Activated naive CD8-positive, alpha-beta T cell treated with anti-CD3 and anti-CD28 coated beads, Interleukin-2, amount 10 ng/mL, durations not matched to agents 7 days and 5 days (primary cell): ENCODE measurements around the gene AGER. TPM values are rescaled to one million over a fixed set of nuclear protein-coding genes. Genes with fewer than 3 reads are reported as not detected.

Source experiments
- ATAC-seq: fragments of 150-1000 bp; cut with Tn5 transposase; one replicate; pipeline ENCODE4 v1.10.0; 2021; ENCODE audit warnings: low read depth, moderate library complexity
- POLR2A ChIA-PET: fragments of 350-600 bp; sonication (Branson Sonifier 250); formaldehyde crosslinking; loops from one replicate; lab custom pipeline; 2021; ENCODE audit warnings: antibody characterized with exemption; lab: Charles Lee
- DNase-seq: peaks from one replicate; pipeline ENCODE4 v3.0.0; 2021
- H3K27ac Mint-ChIP-seq: one replicate; pipeline ENCODE4 v1.8.0; 2022; ENCODE audit warnings: mild to moderate bottlenecking, mixed read lengths
- H3K27me3 Mint-ChIP-seq: one replicate; pipeline ENCODE4 v1.8.0; 2022; ENCODE audit warnings: mild to moderate bottlenecking, moderate library complexity, mixed read lengths
- H3K36me3 Mint-ChIP-seq: one replicate; pipeline ENCODE4 v1.8.0; 2021; ENCODE audit warnings: mild to moderate bottlenecking, mixed read lengths
- H3K4me1 Mint-ChIP-seq: one replicate; pipeline ENCODE4 v1.8.0; 2021; ENCODE audit warnings: mixed read lengths
- H3K4me3 Mint-ChIP-seq: one replicate; pipeline ENCODE4 v1.8.0; 2022; ENCODE audit warnings: mild to moderate bottlenecking, moderate library complexity, mixed read lengths
- H3K9me3 Mint-ChIP-seq: one replicate; pipeline ENCODE4 v1.8.0; 2021; ENCODE audit warnings: mixed read lengths
- microRNA-seq: library from miRNA; unstranded; fragments of <30 nt; microRNA quantifications from one replicate; pipeline ENCODE4 v1.2.0, GENCODE V29; 2022
- total RNA-seq, 2 experiments: library from RNA; stranded (reverse); gene quantifications; one replicate each; pipeline ENCODE4 v1.2.3, GENCODE V29; 2021

Gene AGER
- total RNA-seq, 2 experiments from 2014 or later: 47.4 to 52.3 TPM

DNA sequence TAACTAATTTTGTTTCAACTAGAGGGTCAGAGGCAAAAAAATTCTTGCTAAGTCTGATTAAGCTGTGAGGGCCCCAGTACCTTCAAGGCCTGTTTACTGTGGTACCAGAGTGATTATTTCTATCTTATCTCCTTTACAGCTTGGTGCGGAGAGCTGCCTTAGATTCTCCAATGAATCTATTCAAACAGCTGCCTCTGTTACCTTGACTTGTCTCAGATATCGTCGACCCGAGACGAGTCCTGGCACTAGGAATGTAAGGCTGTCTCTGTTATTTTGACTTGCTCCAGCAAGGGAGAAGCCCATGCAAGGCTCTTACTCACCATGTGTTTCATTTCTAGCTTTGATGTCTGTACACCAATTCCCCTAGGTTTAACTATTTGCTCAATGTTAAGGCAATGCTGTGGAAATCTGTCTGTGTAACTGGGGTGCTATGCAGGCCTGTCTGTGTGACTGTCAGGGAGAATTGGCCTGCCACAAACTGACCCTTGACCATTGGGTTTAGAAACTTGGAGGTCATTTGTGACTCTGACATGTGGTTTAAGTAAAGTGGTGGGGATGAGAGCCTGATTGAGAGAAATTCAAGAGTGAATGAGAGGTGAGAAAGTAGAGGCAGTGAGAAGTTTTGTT, 43.5 kb downstream of the AGER start:
- Mint-ChIP-seq H3K9me3 (no peaks in the 10 kb centered on the region), H3K4me3 (no peak overlapping the region), H3K27ac (no peak overlapping the region), H3K36me3 (no peaks in the 10 kb centered on the region), H3K27me3 (peaks cover 5% of the 10 kb centered on the region), H3K4me1 (no peaks in the 10 kb centered on the region)
- no peak for DNase-seq
- POLR2A ChIA-PET: no interaction called here
- no peak for ATAC-seq

DNA sequence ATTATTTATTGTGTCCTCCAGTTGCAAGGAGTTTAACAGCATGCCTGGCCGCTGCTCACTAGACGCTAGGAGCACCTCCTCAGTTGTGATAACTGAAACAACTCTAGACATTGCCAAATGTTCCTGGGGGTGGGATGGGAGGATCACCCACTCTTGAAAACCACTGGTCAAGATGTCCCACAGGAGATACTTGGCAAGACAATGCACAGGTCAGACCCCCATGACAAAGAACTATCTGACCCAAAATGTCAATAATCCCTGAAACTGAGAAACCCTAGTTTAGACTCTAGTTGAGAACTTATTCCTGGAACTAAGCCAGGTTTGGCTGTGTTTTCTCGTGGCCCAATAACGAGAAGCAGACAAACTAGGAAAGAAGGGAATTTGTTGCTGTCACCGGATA, 44.5 kb downstream of the AGER start:
- no peak overlapping the region for H3K4me3 Mint-ChIP-seq
- POLR2A ChIA-PET: no interaction called here
- H3K36me3 Mint-ChIP-seq: no peaks in the 10 kb centered on the region
- no peak for DNase-seq
- H3K27ac Mint-ChIP-seq: no peak overlapping the region
- H3K27me3 Mint-ChIP-seq: peaks cover 8% of the 10 kb centered on the region
- no peaks in the 10 kb centered on the region for H3K9me3 Mint-ChIP-seq
- no peak for ATAC-seq
- H3K4me1 Mint-ChIP-seq: no peaks in the 10 kb centered on the region

DNA sequence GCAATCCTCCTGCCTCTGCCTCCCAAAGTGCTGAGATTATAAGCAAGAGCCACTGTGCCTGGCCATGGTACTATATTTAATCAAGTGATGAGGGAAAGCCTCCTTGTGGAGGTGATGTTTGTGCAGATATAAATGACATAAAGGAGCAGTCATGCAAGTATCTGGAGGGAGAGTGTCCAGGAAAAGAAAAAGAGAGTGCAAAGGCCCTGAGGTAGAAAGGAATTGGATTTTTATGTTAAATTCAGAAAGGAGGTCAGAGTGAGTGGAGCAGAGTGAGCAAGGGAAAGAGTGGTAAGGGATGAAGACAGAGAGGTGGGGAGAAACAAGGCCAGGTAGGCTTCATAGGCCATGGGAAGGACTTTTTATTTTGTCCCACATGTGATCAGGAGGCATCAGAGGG, 46.6 kb downstream of the AGER start:
- Mint-ChIP-seq H3K27ac (no peak overlapping the region), H3K36me3 (no peaks in the 10 kb centered on the region), H3K4me3 (no peak overlapping the region), H3K4me1 (no peaks in the 10 kb centered on the region), H3K9me3 (no peaks in the 10 kb centered on the region), H3K27me3 (peaks cover 10% of the 10 kb centered on the region)
- ATAC-seq: no peak
- POLR2A ChIA-PET: no interaction called here
- no peak for DNase-seq

DNA sequence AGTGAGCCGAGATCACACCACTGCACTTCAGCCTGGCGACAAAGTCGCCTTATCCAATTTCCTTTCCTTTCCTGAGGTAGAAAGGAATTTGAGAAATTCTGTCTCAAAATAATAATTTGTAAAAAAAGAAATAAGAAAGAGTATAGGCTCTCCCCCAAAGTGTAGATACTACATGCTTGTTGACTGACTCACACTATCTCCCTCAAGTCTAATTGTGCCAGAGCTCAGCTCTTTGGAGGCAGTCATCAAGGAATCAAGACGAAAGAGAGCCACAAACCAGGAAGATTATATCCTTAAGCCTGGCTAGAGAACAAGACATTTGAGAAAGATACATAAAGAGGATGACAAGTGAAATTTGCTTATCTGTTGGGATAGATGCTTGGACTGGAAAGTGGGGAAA, 50.3 kb downstream of the AGER start:
- peaks cover 11% of the 10 kb centered on the region for H3K4me1 Mint-ChIP-seq
- peaks cover 7% of the 10 kb centered on the region for H3K27me3 Mint-ChIP-seq
- no peak for DNase-seq
- no peak overlapping the region for H3K4me3 Mint-ChIP-seq
- no peaks in the 10 kb centered on the region for H3K9me3 Mint-ChIP-seq
- POLR2A ChIA-PET: no interaction called here
- H3K27ac Mint-ChIP-seq: no peak overlapping the region
- ATAC-seq: no peak
- H3K36me3 Mint-ChIP-seq: no peaks in the 10 kb centered on the region

DNA sequence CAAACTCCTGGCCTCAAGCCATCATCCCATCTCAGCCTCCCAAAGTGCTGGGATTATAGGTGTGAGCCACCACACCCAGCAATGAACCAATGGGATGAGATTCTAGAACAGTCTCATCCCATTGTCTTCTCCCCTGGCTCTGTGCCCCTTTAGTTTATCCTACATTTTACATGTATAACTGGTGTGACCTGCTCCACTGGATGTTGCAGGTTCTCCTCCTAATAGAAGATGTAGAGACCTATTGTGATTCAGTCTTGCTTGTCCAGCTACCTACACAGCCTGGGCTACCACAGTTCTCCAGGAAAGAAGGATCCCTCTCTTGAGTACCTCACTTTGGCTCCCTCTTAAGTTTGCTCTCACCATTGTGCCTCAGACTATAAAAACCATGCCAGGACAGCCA, 51.9 kb downstream of the AGER start:
- Mint-ChIP-seq H3K27me3 (peaks cover 5% of the 10 kb centered on the region), H3K4me1 (peaks cover 20% of the 10 kb centered on the region), H3K36me3 (no peaks in the 10 kb centered on the region), H3K9me3 (no peaks in the 10 kb centered on the region), H3K4me3 (no peak overlapping the region), H3K27ac (no peak overlapping the region)
- ATAC-seq (no peak), DNase-seq (no peak)
- POLR2A ChIA-PET: no interaction called here

DNA sequence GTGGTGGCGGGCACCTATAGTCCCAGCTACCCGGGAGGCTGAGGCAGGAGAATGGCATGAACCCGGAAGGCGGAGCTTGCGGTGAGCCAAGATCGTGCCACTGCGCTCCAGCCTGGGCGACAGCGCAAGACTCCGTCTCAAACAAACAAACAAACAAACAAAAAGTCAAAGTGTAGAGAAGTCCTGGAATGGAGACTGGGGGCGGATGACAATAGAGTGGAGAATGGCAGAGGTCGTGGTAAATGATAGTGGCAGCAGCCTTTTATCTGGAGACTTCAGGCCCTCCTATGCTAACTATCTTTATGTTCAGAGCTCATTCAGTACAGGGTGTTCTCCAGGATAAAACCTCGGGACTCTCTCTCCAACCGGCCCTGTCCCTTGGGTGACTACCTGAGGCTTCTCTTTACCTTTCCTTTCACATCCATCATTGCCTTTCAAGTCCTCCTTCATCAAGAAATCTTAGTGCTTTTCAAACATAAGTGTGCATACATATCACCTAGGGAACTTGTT, 52.6 kb downstream of the AGER start:
- Mint-ChIP-seq H3K27me3 (peaks cover 5% of the 10 kb centered on the region), H3K36me3 (peaks cover 5% of the 10 kb centered on the region), H3K4me3 (peak overlapping the region; percentile 39), H3K9me3 (no peaks in the 10 kb centered on the region), H3K27ac (no peak overlapping the region), H3K4me1 (peaks cover 26% of the 10 kb centered on the region)
- ATAC-seq (no peak), DNase-seq (no peak)
- POLR2A ChIA-PET: interaction anchor here (1.7 to 2.5 kb wide), 2 partner anchors 23 to 64 kb away, joined by 9 to 16 read pairs; no protein-coding TSS in a partner anchor

Small RNA genes within 50 kb of the gene (microRNA-seq; reads per million reads assigned to microRNA genes)
- 4.2 reads per million for gene MIR6721
- not detected for gene MIR6833

Other genes starting within 250 kb of the AGER start
- 1 to 10 TPM; 1.2 to 2.1 TPM for gene CFB, start 238.2 kb downstream of the AGER start, total RNA-seq
- 10 to 100 TPM; 61.3 to 62.5 TPM for gene NELFE, start 225.3 kb downstream of the AGER start, total RNA-seq
- 100 to 1,000 TPM; 102 to 112 TPM for gene SKIC2, start 225.1 kb downstream of the AGER start, total RNA-seq
- 10 to 100 TPM; 22.4 to 28.6 TPM for gene DXO, start 212.1 kb downstream of the AGER start, total RNA-seq
- 1 to 10 TPM; 3.4 to 6.7 TPM for gene C4A, start 202.2 kb downstream of the AGER start, total RNA-seq
- 1 to 10 TPM; 4.1 to 5.7 TPM for gene C4B, start 169.5 kb downstream of the AGER start, total RNA-seq
- gene CYP21A2, start 145.8 kb downstream of the AGER start, total RNA-seq: under 1 TPM; 0.43 to 0.72 TPM
- gene TNXB, start 74.9 kb downstream of the AGER start, total RNA-seq: 1 to 10 TPM; 8.6 to 9.2 TPM
- gene ATF6B, start 56.0 kb downstream of the AGER start, total RNA-seq: 100 to 1,000 TPM; 136 to 147 TPM
- gene FKBPL, start 54.0 kb downstream of the AGER start, total RNA-seq: 1 to 10 TPM; 5.5 to 6.3 TPM
- gene PRRT1, start 32.3 kb downstream of the AGER start, total RNA-seq: 1 to 10 TPM; 1.1 to 1.2 TPM
- gene PPT2, start 30.1 kb downstream of the AGER start, total RNA-seq: 10 to 100 TPM; 19.2 to 23.7 TPM
- gene EGFL8, start 19.7 kb downstream of the AGER start, total RNA-seq: 10 to 100 TPM; 19.6 to 22.6 TPM
- gene AGPAT1, start 8.2 kb downstream of the AGER start, total RNA-seq: 10 to 100 TPM; 38.1 to 40.8 TPM
- gene RNF5, start 5.8 kb downstream of the AGER start, total RNA-seq: 10 to 100 TPM; 44.5 to 49.5 TPM
- gene PBX2, start 5.9 kb upstream of the AGER start, total RNA-seq: 100 to 1,000 TPM; 107 to 112 TPM
- gene GPSM3, start 8.4 kb upstream of the AGER start, total RNA-seq: 100 to 1,000 TPM; 251 to 260 TPM
- under 1 TPM; 0.67 to 0.79 TPM for gene NOTCH4, start 39.8 kb upstream of the AGER start, total RNA-seq
- not detected for gene TSBP1, start 187.7 kb upstream of the AGER start, total RNA-seq
- not detected for gene BTNL2, start 222.9 kb upstream of the AGER start, total RNA-seq